Activated T-helper 17 cell treated with anti-CD3 and anti-CD28 coated beads, Interleukin-2, amount 50 U/mL, for 72 hours (primary cell): ENCODE results near the gene NUMBL. TPM values are rescaled to one million over a fixed set of nuclear protein-coding genes. Genes with fewer than 3 reads are reported as not detected.

Source experiments
- ATAC-seq: fragments of 150-1000 bp; cut with Tn5 transposase; replicated peaks from 2 replicates; pipeline ENCODE4 v1.10.0; 2021; ENCODE audit warnings: mild to moderate bottlenecking, moderate library complexity
- H3K27ac Mint-ChIP-seq: one replicate; pipeline ENCODE4 v1.8.0; 2022; ENCODE audit warnings: mixed read lengths
- H3K27me3 Mint-ChIP-seq: one replicate; pipeline ENCODE4 v1.8.0; 2022; ENCODE audit warnings: mixed read lengths
- H3K36me3 Mint-ChIP-seq: one replicate; pipeline ENCODE4 v1.8.0; 2022; ENCODE audit warnings: low read depth, mild to moderate bottlenecking, mixed read lengths
- H3K4me1 Mint-ChIP-seq: one replicate; pipeline ENCODE4 v1.8.0; 2022; ENCODE audit warnings: mixed read lengths
- H3K4me3 Mint-ChIP-seq: one replicate; pipeline ENCODE4 v1.8.0; 2022; ENCODE audit warnings: mild to moderate bottlenecking, mixed read lengths
- H3K9me3 Mint-ChIP-seq: one replicate; pipeline ENCODE4 v1.8.0; 2022; ENCODE audit warnings: mixed read lengths
- total RNA-seq, 2 donors: library from RNA; stranded (reverse); gene quantifications; one replicate each; pipeline ENCODE4 v1.2.3, GENCODE V29; 2022

Gene NUMBL
- total RNA-seq, 2 donors from 2014 or later = 16.4 to 37.3 TPM

DNA sequence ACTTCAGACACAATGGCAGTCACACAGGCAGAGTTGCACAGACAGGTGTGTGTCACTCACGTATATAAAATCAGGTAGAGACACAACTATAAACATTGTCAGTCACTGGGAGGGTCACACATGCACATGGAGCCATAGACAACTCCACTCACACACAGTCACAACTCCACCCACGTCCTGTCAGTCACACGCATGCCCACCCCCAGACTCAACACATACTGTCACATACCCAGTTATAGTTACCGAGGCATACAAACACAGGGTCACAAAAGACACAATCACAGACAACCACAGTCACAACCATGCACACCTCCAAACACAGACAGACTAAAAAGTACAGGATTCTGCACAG is 1.5 kb downstream of the NUMBL start:
- no peak for ATAC-seq
- Mint-ChIP-seq H3K9me3 (no peaks in the 10 kb centered on the region), H3K4me3 (no peak overlapping the region), H3K36me3 (peaks cover 23% of the 10 kb centered on the region), H3K27ac (no peak overlapping the region), H3K27me3 (no peaks in the 10 kb centered on the region), H3K4me1 (no peaks in the 10 kb centered on the region)

DNA sequence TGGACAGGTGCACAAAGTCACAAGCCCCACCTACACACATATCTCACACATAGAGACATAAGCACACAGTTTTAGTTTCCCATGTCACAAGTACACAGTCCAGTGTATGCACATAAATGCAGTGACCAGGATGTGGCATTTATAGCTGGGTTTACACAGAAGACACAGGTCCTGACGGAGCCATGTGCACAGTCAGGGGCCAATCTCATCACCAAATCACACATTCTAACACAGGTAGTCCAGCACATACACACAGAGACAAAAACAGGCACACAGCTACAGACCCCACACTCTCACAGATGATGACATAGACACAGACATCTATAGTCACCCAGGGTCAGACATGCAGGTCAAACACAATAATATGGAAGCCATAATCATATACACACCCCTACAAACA is 2.1 kb downstream of the NUMBL start:
- H3K36me3 Mint-ChIP-seq = peaks cover 23% of the 10 kb centered on the region
- no peak for ATAC-seq
- no peak overlapping the region for H3K27ac Mint-ChIP-seq
- H3K27me3 Mint-ChIP-seq = no peaks in the 10 kb centered on the region
- no peak overlapping the region for H3K4me3 Mint-ChIP-seq
- H3K9me3 Mint-ChIP-seq = no peaks in the 10 kb centered on the region
- no peaks in the 10 kb centered on the region for H3K4me1 Mint-ChIP-seq

DNA sequence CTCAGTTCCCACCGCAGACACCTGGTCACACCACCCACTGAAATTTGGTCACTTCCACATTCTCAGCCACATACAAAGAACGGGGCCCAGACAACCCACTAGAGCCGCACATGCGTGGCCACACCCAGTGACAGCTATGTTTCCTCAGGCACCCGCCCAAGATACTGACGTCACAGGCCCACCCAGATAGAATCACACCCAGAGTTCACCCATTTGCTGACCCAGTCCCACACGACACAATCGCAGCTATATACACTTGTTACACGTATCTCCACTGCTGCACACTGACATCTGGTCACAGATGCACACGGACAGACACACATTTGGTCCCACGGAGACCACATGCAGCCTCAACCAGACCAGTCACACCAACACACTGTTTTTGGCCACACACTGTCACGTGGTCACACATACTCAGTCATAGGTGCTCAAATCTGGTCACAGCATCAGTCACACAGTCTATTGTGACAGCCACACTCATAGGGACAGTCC is 2.9 kb downstream of the NUMBL start:
- Mint-ChIP-seq H3K36me3 (peaks cover 23% of the 10 kb centered on the region), H3K4me3 (no peak overlapping the region), H3K9me3 (no peaks in the 10 kb centered on the region), H3K4me1 (no peaks in the 10 kb centered on the region), H3K27me3 (no peaks in the 10 kb centered on the region), H3K27ac (no peak overlapping the region)
- ATAC-seq = no peak

DNA sequence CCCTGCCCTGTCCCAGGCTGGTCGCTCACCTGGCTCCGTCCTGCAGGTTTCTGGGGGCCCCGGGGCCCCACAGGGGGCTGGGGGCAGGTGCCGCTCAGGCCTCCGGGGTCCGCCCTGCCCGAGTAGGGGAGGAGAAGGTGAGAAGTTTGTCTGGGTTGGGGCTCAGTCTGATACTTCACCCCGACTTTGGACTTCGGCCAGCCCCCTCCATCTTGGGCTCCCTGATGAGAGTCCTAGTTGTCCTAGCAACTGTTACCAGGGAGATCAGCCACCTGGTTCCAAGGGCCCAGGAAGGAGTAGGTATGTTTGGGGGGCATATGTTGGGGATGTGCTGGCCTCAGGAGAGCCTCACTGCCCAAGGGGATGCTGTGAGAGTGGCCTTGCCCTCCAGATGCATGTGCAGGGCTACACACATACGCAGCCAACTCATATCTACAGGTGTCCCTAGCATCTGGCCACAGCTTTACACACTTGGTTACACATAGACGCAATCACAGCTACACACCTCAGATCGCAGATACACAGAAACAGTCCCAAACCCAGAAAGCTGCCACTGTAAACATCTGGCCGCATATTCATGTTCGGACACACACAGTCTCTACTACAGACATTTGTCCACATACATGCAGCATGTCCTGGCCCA is 3.4 kb downstream of the NUMBL start:
- Mint-ChIP-seq H3K4me3 (no peak overlapping the region), H3K4me1 (no peaks in the 10 kb centered on the region), H3K9me3 (no peaks in the 10 kb centered on the region), H3K27ac (no peak overlapping the region), H3K27me3 (no peaks in the 10 kb centered on the region), H3K36me3 (peaks cover 23% of the 10 kb centered on the region)
- no peak for ATAC-seq

DNA sequence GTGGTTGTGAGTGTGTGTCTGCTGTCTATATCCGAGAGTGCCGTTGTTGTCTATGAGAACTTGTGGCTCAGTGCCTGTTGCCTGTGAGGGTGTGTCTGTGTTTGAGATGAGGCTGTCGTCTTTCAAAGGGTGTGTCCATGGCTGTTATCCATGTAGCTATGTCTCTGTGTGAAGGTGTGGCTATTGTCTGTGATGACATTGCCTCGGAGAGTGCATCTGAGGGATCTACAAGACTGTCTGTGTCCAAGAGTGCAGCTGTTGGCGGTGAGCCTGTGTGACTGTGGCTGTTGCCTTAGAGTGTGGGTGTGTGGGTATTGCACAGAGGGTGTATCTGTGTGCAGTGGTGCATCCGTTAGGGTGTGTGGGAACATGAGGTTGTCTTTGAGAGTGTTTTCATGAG is 4.9 kb downstream of the NUMBL start:
- no peak overlapping the region for H3K4me3 Mint-ChIP-seq
- no peaks in the 10 kb centered on the region for H3K9me3 Mint-ChIP-seq
- H3K4me1 Mint-ChIP-seq = no peaks in the 10 kb centered on the region
- peaks cover 34% of the 10 kb centered on the region for H3K36me3 Mint-ChIP-seq
- no peak for ATAC-seq
- H3K27ac Mint-ChIP-seq = no peak overlapping the region
- no peaks in the 10 kb centered on the region for H3K27me3 Mint-ChIP-seq

DNA sequence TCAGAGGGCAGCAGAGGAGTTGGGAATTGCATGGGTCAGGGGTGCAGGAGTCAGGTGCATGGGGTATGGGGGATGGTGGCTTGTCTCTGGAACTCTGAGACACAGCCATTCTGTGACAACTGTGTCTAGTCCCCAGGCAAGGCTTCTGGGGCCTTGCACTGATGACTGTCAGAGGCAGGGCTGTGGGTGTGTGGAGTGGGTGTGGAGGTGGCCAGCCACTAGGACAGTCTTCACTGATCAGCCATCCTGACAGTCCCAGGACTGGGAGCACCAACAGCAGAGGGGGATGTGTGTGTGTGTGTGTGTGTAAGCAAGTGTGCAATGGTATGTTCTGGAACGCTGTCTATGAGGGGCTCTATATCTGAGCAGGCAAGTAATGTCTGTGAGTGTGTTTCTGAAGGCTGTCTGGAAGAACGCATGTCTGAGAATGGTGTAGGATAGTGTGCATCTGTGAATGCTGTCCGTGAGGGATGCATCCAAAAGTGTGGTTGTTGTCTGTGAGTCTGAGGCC is 5.4 kb downstream of the NUMBL start:
- Mint-ChIP-seq H3K4me3 (no peak overlapping the region), H3K9me3 (no peaks in the 10 kb centered on the region), H3K27ac (no peak overlapping the region), H3K36me3 (peaks cover 39% of the 10 kb centered on the region), H3K27me3 (no peaks in the 10 kb centered on the region), H3K4me1 (no peaks in the 10 kb centered on the region)
- ATAC-seq = no peak

DNA sequence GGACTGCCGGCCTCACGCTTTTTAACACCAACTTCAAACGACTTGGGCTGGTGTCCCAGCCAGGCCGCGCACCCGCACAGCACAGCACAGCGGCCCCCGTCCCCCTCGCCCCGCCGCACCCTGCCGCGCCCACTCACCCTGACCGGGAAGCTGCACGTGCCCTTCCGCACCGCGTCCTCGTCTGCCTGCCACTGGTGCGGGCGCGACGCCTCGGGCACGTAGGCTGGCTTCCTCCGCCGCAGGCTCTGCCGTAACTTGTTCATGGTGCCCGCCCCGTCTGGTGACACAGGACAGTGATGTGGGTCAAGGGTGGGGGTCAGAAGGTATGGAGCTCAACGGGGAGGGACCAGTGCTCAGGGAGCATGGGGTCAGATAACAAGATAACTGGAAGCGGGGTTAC is 6.2 kb downstream of the NUMBL start:
- Mint-ChIP-seq H3K27ac (no peak overlapping the region), H3K4me1 (no peaks in the 10 kb centered on the region), H3K4me3 (no peak overlapping the region), H3K27me3 (no peaks in the 10 kb centered on the region), H3K36me3 (peaks cover 47% of the 10 kb centered on the region), H3K9me3 (no peaks in the 10 kb centered on the region)
- no peak for ATAC-seq

DNA sequence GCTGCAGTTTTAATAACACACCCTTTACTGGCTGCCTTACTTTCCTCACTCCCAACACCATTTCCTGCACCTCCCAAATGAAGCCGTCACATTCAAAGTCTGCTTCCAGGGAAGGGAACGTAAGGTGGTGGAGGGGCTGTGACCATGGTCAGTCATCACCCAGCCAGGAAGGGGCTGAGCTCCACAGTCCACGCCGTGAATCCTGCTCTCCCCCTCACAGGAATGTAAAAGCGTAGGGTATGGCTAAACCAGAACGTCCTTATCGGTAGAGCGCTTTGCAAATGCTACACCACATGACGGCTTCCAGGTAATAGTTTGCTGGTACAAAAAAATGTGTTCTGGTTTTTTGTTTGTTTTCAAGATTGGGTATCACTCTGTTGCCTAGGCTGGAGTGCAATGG is 7.0 kb downstream of the NUMBL start:
- ATAC-seq = no peak
- peaks cover 55% of the 10 kb centered on the region for H3K36me3 Mint-ChIP-seq
- no peak overlapping the region for H3K27ac Mint-ChIP-seq
- H3K9me3 Mint-ChIP-seq = no peaks in the 10 kb centered on the region
- no peaks in the 10 kb centered on the region for H3K4me1 Mint-ChIP-seq
- no peak overlapping the region for H3K4me3 Mint-ChIP-seq
- H3K27me3 Mint-ChIP-seq = no peaks in the 10 kb centered on the region

DNA sequence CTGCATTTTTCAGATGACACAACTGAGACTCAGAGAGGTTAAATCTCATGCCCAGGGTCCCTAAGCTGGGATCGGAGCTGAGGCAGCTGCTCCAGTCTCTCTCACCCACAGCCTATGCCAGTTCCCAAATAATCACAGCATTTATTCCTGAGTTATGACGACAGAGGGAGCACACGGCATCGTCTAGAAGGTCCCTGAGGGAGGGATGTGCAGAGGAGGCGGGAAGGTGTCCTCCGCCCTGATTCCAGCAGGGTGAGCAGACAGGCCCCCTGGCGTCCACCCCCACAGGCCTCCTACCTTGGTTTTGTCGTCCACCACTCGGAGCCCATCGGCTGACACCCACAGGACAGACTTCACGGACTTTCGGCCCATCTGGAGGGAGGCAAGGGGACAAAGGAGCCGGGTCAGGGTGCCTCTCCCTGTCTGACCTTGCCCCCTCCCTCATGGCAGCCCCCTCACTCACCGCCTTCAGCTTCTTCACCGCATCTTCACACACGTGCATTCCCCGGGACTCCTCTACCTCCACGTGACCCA is 8.0 kb downstream of the NUMBL start:
- ATAC-seq = no peak
- no peaks in the 10 kb centered on the region for H3K4me1 Mint-ChIP-seq
- no peak overlapping the region for H3K27ac Mint-ChIP-seq
- no peak overlapping the region for H3K4me3 Mint-ChIP-seq
- no peaks in the 10 kb centered on the region for H3K27me3 Mint-ChIP-seq
- H3K9me3 Mint-ChIP-seq = no peaks in the 10 kb centered on the region
- peaks cover 65% of the 10 kb centered on the region for H3K36me3 Mint-ChIP-seq

DNA sequence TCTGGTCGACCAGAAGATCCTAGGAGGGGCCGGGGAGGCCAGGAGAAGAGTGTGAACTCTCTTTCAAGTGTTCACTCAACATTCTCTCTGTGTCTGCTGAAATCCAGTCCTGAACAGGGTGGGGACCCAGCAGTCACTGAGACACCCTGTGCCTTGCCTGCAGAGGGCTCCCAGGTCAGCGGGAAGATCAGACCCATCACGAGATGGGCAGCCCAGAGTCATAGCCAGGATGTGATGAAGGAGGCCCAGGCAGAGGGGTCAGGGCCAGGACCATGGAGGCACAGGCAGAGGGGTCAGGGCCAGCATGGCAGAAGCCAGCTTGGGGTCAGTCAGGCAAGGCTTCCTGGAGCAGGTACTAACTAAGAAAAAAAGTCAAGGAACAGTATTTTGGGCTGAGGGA is 9.4 kb downstream of the NUMBL start:
- Mint-ChIP-seq H3K9me3 (no peaks in the 10 kb centered on the region), H3K4me3 (no peak overlapping the region), H3K4me1 (no peaks in the 10 kb centered on the region), H3K27me3 (no peaks in the 10 kb centered on the region), H3K36me3 (peaks cover 74% of the 10 kb centered on the region), H3K27ac (no peak overlapping the region)
- no peak for ATAC-seq

DNA sequence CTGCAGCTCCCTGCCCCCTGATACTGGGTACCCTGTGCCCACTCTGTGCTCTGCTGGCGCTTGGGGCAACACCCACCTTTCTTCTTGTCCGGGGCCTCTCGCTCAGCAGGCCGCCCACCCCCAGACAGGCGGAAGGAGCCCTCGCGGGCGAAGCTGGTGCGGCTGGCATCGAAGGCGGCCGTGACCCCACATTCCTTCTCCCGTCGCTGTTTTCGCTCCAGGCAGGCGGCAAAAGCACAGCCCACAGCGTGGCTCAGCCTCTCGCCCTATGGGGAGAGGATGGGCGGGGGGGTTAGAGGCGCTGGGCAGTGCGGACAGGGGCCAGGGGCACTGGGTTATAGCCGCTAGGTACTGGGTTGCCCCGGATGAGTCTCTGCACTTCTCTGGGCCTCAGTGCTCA is 13.3 kb downstream of the NUMBL start:
- Mint-ChIP-seq H3K27me3 (no peaks in the 10 kb centered on the region), H3K4me1 (no peaks in the 10 kb centered on the region), H3K27ac (no peak overlapping the region), H3K4me3 (no peak overlapping the region), H3K9me3 (no peaks in the 10 kb centered on the region), H3K36me3 (peaks cover 62% of the 10 kb centered on the region)
- ATAC-seq = no peak

DNA sequence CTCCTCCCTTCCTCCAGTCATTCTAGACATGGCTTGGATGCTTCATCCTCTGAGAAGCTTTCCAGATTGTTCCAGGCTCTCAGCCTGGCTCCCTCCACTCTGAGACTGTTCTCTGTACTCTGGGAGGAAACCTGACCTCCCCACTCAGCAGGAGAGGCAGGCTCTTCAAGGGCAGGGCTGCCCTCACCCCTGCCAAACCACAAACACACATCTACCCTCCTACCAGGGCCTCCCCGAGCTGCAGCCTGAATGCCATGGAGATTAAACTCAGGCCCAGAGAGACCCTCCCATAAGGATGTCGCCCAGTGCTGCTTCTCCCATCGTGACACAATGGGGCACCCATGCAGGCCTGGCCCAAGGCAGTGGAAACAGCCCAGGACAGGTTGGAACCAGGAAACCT is 16.2 kb downstream of the NUMBL start:
- H3K27me3 Mint-ChIP-seq = no peaks in the 10 kb centered on the region
- no peak overlapping the region for H3K27ac Mint-ChIP-seq
- H3K9me3 Mint-ChIP-seq = no peaks in the 10 kb centered on the region
- H3K4me3 Mint-ChIP-seq = no peak overlapping the region
- no peak for ATAC-seq
- H3K36me3 Mint-ChIP-seq = peaks cover 39% of the 10 kb centered on the region
- H3K4me1 Mint-ChIP-seq = no peaks in the 10 kb centered on the region

DNA sequence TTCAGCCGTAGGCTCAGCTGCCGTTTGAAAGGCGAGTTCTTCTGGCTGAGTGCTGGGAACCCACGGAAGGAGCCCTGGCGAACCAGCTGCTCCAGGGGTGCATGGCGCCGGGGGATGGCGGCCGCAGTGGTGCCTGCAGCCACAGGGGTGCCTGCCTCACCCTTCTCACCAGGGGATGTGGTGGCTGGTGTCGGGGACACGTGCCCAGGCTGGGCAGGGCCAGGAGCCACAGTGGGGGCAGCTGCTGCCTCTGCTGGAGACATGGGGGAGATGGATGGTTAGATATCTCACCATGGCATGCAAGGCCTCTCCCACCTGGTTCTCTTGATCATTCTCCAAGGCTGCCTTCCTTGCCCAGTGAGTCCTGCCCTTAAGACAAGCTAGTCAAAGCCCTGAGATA is 17.1 kb downstream of the NUMBL start:
- no peak overlapping the region for H3K27ac Mint-ChIP-seq
- no peaks in the 10 kb centered on the region for H3K4me1 Mint-ChIP-seq
- H3K27me3 Mint-ChIP-seq = no peaks in the 10 kb centered on the region
- no peak for ATAC-seq
- H3K4me3 Mint-ChIP-seq = no peak overlapping the region
- peaks cover 30% of the 10 kb centered on the region for H3K36me3 Mint-ChIP-seq
- no peaks in the 10 kb centered on the region for H3K9me3 Mint-ChIP-seq

DNA sequence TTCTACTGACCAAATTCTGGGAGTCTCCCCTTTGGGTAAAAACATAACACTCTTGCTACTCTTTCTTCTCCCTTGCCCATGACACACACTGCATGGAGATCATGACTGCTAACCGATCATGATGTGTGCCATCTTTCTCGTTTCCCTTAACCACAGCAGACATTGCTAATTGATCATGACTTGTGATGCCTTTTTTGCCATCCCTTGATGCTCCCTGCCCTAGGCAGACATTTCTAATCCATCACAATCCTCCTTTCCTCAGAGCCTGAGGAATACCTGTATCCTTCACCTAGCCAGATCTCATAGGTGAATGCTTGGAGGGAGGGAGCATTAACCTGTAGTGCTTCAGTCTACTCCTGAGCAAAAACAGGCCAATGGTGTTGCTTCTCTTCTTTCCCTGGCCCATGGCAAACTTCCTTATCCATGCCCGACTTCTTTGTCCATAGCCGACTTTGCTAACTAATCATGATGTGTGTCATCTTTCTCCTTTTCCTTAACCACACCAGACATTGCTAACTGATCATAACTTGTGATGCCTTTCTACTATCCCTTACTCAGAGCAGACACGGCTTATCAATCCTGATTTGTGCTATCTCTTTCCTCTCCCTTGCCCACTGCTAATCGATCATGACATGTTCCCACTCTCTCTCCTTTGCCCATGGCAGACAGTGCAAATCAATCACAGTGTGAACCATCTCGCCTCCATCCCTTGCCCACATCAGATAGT is 17.7 kb downstream of the NUMBL start:
- Mint-ChIP-seq H3K36me3 (peaks cover 23% of the 10 kb centered on the region), H3K4me3 (no peak overlapping the region), H3K27ac (no peak overlapping the region), H3K9me3 (no peaks in the 10 kb centered on the region), H3K27me3 (no peaks in the 10 kb centered on the region), H3K4me1 (no peaks in the 10 kb centered on the region)
- no peak for ATAC-seq

DNA sequence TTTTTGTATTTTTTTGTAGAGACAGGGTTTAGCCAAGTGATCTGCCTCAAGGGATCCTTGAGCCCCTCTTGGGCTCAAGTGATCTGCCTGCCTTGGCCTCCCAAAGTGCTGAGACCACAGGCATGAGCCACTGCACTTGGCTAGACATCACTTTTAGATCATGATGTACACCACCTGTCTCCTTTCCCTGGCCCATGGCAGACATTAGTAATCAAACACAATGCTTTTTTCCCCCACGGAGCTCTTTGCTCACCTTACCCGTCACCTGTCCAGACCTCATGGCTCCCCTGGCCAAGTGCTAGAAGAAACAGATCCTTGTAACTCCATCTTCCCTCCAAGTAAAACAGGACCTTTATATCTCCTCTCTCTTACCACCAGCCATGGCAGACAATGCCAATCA is 18.4 kb downstream of the NUMBL start:
- Mint-ChIP-seq H3K4me3 (no peak overlapping the region), H3K36me3 (peaks cover 19% of the 10 kb centered on the region), H3K27ac (no peak overlapping the region), H3K4me1 (no peaks in the 10 kb centered on the region), H3K27me3 (no peaks in the 10 kb centered on the region), H3K9me3 (no peaks in the 10 kb centered on the region)
- no peak for ATAC-seq
